Epithelial cell of prostate (primary cell): ENCODE measurements around the gene RNF168.
"Not testable (repeated sequence)": the region's sequence is repeated elsewhere in the genome, so short reads cannot be mapped to it uniquely, and the experiment has no call there.

Source experiments
- DNase-seq: peaks from one replicate; pipeline ENCODE4 v3.0.0-alpha.2; 2011; ENCODE audit warnings: low read depth, low spot score
- H3K27ac ChIP-seq: fragments of 450-650 bp; 2 replicates; pipeline ENCODE4 v1.5.1; 2017; ENCODE audit warnings: mild to moderate bottlenecking

RNF168 gene, protein sequence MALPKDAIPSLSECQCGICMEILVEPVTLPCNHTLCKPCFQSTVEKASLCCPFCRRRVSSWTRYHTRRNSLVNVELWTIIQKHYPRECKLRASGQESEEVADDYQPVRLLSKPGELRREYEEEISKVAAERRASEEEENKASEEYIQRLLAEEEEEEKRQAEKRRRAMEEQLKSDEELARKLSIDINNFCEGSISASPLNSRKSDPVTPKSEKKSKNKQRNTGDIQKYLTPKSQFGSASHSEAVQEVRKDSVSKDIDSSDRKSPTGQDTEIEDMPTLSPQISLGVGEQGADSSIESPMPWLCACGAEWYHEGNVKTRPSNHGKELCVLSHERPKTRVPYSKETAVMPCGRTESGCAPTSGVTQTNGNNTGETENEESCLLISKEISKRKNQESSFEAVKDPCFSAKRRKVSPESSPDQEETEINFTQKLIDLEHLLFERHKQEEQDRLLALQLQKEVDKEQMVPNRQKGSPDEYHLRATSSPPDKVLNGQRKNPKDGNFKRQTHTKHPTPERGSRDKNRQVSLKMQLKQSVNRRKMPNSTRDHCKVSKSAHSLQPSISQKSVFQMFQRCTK

DNA sequence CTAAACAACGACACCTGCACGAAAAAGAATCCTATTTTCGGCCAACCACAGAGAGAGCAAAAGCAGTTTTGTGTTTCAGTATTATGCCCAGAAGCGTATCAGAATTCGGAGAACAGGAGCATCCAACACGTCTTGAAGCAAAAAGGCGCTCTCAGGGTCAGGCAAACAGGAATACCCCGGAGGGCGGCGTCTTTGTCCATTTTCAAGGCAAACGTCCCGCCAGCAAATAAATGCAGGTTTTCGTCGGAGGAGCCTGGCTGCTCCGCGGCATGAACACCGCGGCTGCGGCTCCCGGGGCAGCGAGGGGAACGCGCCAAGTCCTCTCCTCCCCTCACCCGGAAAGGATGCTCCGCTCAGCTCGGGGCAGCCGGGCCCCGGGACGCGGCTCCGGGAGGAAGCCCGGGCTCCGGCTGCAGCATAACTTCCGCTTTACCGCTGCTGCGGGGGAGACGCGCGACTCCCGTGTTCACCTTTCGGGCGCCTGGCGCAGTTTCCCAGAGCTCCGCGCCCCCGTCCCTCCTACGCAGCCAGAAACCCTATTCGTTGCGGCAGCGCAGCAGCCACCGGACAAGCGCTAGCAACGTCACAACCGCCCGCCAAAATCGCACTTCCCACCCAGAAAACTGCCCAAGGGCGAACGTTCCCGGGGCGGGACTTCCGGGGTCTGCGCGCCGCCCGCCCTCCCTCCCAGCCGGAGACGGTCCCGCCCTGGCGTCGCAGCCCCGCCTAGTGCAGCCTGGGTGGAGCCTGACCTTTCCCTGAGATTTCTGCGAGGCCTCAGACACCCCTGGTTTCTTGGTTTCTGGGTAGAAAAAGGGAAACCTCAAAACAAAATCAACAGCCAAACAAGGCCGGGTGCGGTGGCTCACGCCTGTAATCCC lies at the start of gene RNF168:
RNF168 (minus strand) TSS at position 573 of the 881 bp plus-strand sequence. CDS start 595 bp downstream, outside the sequence.
- no peak for DNase-seq
- peak within 1 kb of the TSS; percentile 87 for H3K27ac ChIP-seq

DNA sequence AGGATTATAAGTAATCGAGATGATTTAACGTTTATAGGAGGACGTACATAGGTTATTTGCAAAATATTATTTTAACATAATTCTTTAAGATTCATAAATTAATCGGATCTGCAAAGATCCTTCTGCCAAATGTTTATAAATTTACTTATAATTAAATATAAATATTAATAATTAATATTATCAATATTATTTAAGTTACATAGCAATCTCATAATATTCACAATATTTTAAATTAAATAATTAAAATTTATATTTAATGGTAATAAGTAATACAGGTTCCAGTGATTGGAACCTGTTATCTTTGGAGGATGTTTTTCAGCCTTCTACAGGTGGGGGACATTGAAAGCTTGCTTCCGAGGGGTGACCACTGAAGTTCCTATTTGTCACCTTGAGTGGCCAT lies 48.7 kb upstream of the RNF168 start:
- no peak overlapping the region for H3K27ac ChIP-seq
- no peak for DNase-seq

DNA sequence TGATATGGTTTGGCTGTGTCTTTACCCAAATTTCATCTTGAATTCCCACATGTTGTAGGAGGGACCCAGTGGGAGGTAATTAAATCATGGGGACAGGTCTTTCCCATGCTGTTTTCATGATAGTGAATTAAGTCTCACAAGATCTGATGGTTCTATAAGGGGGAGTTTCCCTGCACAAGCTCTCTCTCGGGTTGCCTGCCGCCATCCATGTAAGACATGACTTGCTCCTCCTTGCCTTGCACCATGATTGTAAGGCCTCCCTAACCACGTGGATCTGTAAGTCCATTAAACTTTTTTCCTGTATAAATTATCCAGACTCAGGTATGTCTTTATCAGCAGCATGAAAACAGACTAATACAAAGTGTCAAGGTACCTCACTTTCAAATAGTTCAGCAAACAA lies 46.6 kb upstream of the RNF168 start:
- H3K27ac ChIP-seq, DNase-seq: not testable (repeated sequence)

DNA sequence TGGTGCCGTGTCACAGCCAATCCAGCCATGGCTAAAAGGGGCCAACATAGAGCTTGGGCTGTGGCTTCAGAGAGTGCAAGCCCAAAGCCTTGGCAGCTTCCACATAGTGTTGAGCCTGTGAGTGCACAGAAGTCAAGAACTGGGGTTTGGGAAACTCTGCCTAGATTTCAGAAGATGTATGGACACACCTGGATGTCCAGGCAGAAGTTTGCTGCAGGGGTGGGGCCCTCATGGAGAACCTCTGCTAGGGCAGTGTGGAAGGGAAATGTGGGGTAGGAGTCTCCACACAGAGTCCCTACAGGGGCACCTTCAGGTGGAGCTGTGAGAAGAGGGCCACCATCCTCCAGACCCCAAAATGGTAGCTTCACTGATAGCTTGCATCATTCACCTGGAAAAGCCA lies 45.7 kb upstream of the RNF168 start:
- not testable (repeated sequence) for H3K27ac ChIP-seq, DNase-seq

DNA sequence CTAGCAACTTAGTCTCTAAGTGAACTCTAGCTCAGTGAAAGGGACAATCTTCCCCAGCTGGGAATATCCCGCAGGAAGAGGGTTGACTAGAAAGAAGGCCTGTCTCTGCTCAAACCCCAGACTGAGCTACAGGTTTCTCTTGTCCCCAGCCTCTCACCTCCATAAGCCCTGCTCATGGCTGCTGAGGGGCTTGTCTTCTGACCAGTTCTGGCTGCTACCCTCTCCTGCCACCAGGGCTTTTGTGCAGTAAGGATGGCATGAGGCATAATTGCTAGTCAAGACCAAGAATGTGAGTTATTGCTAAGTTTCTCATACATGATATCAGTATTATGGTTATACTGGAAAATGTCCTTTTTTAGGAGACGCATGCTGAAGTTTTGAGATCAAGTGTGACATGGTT lies 43.5 kb upstream of the RNF168 start:
- no peak overlapping the region for H3K27ac ChIP-seq
- DNase-seq, result no peak

DNA sequence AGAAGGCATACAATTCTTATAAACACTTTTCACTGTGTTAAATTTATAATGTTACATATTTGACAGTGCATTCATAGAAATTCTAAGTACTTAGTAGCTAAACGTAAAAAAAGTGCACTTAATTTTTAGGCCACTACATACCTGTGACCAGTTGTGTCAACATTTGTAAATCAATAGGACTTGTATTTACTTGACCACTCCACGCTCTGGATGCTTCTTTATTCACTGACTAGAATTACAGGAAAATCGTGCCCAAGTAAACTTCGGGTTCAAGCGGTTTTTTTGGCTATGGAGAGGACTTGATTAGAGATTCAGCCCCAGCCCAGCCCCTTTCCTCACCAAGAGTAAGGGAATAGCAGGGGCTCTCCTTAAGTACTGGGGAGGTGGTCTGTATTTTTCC lies 43.0 kb upstream of the RNF168 start:
- no peak overlapping the region for H3K27ac ChIP-seq
- DNase-seq, result no peak

DNA sequence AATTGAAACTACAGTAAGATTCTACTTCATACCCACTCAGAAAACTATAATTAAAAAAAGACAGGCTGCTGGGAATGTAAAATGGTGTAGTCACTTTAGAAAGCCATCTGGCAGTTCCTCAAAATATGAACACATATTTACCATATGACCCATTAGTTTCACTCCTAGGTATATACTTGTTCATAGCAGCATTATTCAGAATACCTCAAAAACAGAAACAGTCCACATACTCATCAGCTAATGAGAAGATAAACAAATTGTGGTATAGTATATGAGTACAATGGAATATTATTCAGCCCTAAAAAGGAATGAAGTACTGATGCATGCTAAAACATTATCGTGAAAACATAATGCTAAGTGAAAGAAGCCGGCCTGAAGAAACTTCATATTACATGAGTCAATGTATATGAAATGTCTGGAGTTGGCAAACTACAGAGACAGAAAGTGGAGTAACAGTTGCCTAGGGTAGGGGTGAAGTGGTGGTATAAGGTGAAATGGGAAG lies 41.0 kb upstream of the RNF168 start:
- DNase-seq, result no peak
- H3K27ac ChIP-seq, result no peak overlapping the region

DNA sequence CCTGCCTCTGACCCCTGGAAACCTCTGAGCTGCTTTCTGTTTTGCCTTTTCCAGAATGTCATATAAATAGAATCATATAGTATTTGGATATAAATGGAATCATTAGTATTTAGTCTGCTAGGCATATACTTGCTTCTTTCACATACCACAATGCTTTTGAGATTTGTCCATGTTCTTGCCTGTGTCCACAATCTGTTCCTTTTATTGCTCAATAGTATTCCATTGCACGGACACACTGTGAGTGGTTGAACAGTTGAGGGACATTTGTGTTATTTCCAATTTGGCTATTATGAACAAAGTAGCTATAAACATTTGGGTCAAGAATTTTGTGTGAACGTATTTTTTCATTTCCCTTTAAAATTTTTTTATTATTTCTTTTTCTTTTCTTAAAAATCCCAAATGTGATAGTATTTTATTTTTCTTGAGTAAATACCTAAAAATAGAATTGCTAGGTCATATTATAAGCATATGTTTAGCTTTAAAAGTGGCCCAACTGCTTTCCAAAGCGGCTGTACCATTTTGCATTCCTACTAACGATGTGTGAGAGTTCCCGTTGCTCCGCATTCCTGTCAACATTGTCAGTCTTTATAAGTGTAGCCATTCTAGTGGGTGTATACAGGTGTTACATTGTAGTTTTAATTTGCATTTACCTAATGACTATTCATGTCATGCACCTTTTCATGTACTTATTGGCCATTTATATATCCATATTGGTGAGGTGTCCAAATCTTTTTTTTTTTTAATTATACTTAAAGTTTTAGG lies 38.3 kb upstream of the RNF168 start:
- no peak overlapping the region for H3K27ac ChIP-seq
- DNase-seq, result no peak

DNA sequence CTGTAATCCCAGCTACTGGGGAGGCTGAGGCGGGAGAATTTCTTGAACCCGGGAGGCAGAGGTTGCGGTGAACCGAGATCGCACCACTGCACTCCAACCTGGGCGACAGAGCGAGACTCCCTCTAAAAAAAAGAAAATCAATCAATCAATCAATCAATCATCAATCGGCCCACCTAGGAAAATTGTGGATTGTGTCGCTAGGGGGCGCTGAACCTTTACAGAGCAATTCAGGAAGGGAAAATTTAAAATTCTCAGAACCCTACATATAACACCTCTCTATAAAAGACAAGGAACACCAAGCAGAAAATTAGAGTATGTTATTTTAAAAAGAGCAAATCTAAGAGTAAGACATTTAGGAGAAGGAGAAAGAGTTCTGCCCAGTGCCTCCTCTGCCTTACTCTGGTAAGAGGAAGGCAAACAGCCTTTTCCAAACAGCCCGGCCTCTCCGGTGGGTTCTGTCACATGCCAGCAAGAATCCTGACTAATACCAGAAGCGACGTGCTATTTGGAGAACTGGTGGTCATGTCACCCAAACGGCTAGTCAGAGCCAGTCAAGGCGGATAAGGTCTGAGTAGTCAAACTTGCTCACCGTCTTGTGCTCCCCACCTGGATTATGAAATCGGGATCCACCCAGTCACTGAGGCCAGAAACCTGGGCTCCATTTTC lies 33.9 kb upstream of the RNF168 start:
- peak; percentile 83 for DNase-seq
- H3K27ac ChIP-seq, result peak overlapping the region; percentile 64

DNA sequence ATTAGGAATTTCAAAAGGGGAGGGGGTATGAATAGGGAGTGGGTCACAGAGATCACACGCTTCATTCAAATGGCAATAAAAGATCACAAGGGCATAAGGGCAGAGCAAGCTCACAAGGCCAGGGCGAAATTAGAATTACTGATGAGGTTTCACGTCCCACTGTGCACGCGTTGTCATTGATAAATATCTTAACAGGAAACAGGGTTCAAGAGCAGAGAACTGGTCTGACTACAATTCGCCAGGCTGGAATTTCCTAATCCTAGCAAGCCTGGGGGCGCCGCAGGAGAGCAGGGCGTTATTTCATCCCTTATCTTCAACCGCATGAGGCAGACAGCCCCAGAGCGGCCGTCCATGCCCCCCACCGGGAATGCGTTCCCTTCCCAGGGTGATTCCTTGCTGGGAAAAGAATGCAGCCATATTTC lies 29.7 kb upstream of the RNF168 start:
- H3K27ac ChIP-seq, result no peak overlapping the region

DNA sequence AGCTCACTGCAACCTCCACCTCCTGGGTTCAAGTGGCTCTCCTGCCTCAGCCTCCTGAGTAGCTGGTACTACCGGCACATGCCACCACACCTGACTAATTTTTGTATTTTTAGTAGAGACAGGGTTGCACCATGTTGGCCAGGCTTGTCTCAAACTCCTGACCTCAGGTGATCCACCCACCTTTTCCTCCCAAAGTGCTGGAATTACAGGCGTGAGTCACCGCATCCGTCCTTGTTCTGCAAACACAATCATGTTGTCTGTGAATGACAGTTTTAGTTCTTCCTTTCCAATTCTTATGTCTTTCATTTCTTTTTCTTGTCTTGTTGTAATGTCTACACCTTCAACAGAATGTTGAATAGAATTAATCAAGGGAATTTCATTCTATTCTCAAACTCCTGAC lies 27.9 kb upstream of the RNF168 start:
- no peak for DNase-seq
- no peak overlapping the region for H3K27ac ChIP-seq

More for the DNA sequence above, 29.7 kb upstream of the RNF168 start:
- DNase-seq, result no peak

DNA sequence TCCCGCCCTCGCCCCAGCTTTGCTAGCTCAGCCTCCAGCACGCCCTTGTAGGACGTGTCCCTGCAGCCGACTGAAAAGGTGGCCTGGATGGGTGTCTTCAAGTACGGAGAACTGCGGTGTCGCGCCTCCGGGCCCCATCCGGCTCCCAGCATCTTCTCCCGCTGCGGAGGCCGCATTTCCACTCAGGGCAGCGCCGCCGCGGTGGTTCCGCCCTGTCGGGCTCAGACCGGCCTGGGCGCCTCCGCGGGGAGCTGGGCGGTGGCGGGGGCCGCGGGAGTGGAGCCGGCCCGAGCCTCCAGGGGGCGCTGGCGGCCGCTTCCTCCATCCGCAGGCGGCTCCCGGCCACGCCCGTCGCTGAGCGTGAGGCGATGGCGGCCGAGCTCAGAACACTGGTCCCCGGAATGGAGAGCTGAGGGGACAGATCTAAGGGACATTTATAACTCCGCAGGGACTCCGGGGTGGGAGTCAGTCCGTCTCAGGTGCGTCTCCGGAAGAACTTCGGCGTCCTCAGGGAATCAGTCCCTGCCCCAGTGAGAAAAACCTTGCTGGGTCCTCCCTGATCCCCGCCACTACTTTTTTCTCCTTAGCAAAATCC lies 25.2 kb upstream of the RNF168 start:
- DNase-seq, result no peak
- no peak overlapping the region for H3K27ac ChIP-seq

DNA sequence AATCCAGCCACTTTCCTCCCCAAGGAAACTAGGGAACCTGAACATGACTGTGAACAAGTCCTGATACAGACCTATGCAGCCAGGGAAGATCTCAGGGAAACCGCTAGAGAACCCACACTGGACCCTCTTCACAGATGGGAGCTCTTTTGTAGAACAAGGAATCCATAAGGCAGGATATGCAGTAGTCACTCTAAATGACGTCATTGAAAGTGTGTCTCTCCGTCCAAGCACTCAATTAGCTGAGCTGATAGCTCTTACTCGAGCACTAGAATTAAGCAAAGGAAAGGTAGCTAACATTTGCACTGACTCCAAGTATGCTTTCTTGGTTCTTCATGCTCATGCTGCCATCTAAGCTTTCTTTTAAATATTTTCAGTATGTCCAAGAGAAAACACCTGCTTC lies 21.6 kb upstream of the RNF168 start:
- H3K27ac ChIP-seq, result no peak overlapping the region
- no peak for DNase-seq

DNA sequence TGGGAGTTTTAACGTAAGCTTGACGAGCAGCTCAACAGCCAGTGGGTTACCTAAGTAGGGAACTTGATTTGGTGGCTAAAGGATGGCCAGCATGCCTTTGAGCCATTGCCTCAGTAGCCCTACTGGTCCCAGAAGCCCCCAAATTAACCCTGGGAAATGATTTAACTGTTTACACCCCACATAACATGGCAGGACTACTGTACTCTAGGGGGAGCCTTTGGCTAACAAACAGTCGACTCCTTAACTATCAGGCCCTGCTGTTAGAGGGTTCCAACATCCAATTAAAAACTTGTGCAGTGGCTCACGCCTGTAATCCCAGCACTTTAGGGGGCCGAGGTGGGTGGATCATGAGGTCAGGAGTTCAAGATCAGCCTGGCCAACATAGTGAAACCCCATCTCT lies 21.0 kb upstream of the RNF168 start:
- H3K27ac ChIP-seq, result no peak overlapping the region
- no peak for DNase-seq

DNA sequence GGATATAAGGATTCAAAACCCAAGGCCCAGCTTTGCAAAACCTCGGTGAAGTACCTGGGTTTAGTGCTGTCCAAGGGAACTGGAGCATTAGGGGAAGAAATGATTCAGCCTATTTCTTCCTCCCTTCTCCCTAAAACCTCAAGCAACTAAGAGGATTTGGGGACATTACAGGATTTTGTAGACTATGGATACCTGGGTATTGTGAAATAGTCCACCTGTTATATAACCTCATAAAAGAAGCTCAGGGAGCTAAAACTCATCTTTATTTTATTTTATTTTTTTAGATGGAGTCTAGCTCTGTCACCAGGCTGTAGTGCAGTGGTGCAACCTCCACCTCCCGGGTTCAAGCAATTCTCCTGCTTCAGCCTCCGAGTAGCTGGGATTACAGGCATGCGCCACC lies 20.3 kb upstream of the RNF168 start:
- H3K27ac ChIP-seq, result no peak overlapping the region
- DNase-seq, result no peak

DNA sequence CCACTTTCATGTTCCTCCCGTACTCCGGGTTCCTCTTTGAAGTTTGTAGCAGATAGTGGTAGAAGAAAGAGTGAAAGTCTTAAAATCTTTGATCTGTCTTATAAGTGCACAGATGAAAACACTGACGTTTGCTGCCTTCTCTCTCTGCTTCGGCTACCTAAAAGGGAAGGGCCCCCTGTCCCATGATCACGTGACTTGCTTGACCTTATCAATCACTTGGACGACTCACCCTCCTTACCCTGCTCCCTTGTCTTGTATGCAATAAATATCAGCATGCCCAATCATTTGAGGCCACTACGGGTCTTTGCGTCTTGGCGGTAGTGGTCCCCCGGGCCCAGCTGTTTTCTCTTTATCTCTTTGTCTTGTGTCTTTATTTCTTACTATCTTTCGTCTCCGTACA lies 17.7 kb upstream of the RNF168 start:
- DNase-seq, H3K27ac ChIP-seq: not testable (repeated sequence)

DNA sequence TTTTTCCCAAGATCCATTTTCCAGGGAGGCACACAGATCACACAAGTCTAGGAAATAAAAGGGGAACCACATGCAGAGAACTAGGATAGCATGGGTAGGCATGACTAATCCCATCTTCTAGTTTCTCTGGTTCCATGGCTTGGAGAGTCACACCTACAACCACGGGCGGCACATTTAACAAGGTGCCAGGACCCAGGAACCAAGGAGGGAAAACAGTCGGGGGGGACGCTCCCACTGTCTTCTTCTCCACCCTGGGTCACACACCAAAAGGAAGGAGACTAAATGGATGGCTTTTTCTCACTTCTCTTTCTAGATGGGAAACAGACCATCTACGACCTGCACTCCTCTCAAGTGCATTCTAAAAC lies 16.1 kb upstream of the RNF168 start:
- no peak overlapping the region for H3K27ac ChIP-seq
- DNase-seq, result no peak

DNA sequence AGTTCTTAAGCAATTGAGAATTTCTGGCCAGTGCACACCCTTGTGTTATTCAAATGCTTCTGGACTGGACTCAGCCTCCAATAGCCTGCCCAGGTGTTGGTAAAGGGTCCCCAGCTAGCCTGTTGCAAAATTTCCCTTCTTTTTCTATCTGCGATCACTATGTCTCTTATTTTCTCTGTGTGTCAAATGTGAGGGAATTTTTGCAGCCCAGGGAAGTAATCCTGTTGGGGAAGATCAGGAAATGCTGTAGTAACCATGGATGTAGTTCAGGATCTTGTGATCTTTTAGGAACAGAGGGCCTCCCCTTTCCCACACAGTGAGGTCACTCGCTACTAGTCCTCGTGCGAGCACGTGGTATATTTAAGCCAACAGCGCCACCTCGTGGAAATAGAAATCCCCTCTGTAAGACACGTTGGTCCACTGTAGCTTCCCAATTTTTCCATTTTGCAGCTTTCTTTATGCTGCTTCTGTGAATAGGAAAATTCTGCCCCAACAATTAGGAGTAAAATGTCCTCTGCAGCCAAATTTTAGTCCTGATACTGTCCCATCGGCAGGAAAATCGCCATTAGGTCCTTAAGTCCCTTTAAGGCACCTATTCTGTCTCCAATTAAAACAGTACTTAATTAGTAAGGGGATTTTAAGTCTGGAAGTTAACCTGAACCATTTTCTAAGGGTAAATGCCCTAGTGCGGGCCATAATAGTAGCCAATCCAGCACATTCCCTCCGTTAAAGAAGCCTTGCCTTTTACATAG lies 15.6 kb upstream of the RNF168 start:
- H3K27ac ChIP-seq, result no peak overlapping the region
- no peak for DNase-seq

DNA sequence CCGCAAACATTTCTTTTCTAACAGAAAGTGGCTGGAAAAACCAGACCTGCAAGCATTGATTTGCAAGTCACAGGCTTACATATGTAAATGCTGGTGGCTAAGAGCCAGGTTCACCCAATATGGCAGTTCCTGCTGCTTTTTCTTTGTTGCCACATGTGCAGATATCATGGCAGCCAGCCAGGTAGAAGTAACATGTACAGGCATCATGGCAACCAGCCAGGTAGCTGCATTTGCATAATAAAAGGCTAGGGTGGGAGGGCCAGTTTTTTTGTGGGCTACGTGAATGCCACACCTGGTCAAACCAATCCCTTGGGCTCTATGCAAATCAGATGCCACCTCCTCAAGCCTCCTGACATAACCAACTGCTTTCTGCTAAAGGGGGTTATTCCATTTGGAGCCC lies 14.4 kb upstream of the RNF168 start:
- no peak overlapping the region for H3K27ac ChIP-seq
- DNase-seq, result peak; percentile 74
